GM18517 (cell line): Measurements from ENCODE around the gene STAP1.
"Not testable (repeated sequence)": the region's sequence is repeated elsewhere in the genome, so short reads cannot be mapped to it uniquely, and the experiment has no call there.

Source experiments
- ATAC-seq: cut with Tn5 transposase; IDR thresholded peaks from one replicate; pipeline ENCODE4 v1.9.1; 2021; ENCODE audit warnings: mild to moderate bottlenecking, moderate library complexity; ENCODE audit not compliant: unreplicated experiment

The STAP1 gene

GRCh38 chr4:67615119-67615518, 56.6 kb downstream of the STAP1 start:
- no peak for ATAC-seq

- no peak for ATAC-seq
Observed at GRCh38 chr4:67616478-67616877, 58.0 kb downstream of the STAP1 start.

GRCh38 chr4:67624939-67625338, 66.4 kb downstream of the STAP1 start:
- ATAC-seq, result no peak

- ATAC-seq, result no peak
Observed at GRCh38 chr4:67632492-67632891, 74.0 kb downstream of the STAP1 start.

- ATAC-seq, result no peak
Observed at GRCh38 chr4:67634741-67635140, 76.2 kb downstream of the STAP1 start.

- ATAC-seq, result no peak
Observed at GRCh38 chr4:67635331-67635730, 76.8 kb downstream of the STAP1 start.

- ATAC-seq, result not testable (repeated sequence)
Observed at GRCh38 chr4:67636978-67637377, 78.5 kb downstream of the STAP1 start.

- no peak for ATAC-seq
Observed at GRCh38 chr4:67638136-67638535, 79.6 kb downstream of the STAP1 start.

- no peak for ATAC-seq
Observed at GRCh38 chr4:67651536-67651935, 93.0 kb downstream of the STAP1 start.
